ENCODE measurements around the gene ADAM8. TPM values are rescaled to one million over a fixed set of nuclear protein-coding genes. Genes with fewer than 3 reads are reported as not detected.
A peak's percentile ranks its signal among the peaks of the same experiment; 100 is the strongest.

ADAM8 gene
- total and polyA plus RNA-seq, 8 donors = 1.9 to 45.3 (median 3.8) TPM

DNA sequence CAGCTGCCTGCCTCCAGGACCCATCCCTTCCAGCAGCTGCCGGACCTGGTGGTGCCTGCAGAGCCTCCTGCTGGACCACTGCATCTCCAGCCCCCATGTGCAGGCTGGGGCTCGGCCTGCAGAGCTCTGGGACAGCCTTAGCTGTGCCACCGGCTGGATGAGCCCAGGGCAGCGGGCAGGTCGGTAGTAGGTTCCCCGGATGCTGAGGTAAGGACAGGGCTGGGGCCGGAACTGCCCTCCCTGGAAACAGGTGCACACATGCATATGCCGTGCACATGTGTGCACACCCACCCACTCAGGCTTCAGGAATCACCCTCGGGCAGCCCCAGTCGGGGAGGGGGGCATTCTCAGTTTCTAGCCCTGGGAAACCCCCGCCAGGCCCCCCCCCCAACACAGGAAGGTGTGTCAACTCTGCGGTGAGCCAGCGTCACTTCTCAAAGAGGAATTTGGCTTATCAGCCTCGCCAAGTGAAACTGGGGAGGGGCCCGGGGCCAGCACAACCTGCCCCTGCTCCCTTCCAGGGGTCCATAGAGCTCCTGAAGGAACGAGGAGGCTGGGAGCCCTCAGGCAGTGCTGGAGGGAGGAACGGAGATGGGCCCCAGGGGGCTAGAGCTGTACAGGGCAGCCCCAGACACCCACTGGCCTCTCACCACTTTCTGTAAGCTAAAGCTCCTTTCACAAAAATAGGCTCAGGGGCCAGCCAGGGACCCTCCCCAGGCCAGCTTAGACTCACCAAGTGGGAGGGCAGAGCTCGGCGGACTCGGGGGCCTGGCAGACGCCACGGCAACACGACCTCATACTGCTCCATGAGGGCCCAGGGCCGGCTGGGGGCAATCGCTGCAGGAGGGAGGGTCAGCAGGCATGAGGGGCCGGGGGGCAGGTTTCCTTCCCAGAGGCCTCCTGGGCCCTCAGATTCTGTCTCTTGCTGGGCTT, 1.7 kb downstream of the ADAM8 start:
- peak overlapping the region in 1 of 2 donors; percentile 59 for H3K4me3 ChIP-seq

DNA sequence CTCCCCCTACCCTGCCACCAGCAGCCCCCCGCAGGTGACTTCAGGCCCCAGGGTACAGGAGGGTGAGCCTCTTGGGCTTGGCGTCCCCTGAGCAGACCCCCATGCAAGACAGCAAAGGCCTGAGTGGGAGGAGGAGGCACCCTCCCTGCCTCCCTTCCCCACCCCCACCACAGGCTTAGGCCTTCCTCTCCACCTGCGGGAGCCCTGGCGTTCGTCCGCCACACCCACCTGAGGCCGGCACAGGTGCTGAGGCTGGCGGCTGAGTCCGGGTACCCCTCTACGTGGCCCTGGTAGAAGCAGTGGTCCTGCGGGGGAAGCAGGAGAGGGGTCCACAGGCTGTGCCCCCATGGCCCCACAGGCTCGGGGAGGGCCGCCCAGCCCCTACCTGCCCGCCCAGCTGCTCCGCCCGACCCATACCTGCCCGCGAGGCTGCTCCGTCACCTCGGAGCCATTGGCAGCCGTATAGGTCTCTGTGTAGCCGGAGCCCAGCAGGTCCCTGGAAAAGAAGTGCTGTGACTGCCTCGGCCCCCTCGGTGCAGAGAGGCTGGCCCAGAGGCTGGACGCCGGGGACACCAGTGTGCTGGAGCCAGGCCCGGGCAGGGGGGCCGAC, 3.0 kb downstream of the ADAM8 start:
- DNase-seq = no peak
- H3K27ac ChIP-seq = no peak overlapping the region
- H3K9me3 ChIP-seq = no peaks in the 10 kb centered on the region
- H3K27me3 ChIP-seq = peaks cover 11 to 45% of the 10 kb centered on the region in 2 donors
- H3K4me3 ChIP-seq = no peak overlapping the region
- intact Hi-C loops (cut with DNase I) = no loop called here
- no peak for ATAC-seq
- H3K36me3 ChIP-seq = peaks cover 0 to 60% of the 10 kb centered on the region in 2 donors
- peaks cover 4 to 43% of the 10 kb centered on the region in 2 donors for H3K4me1 ChIP-seq
- TF ChIP-seq CTCF (IDR thresholded peaks at IDR 0.05) = no peak

More for the DNA sequence above, 1.7 kb downstream of the ADAM8 start:
- DNase-seq = peak in 3 of 4 donors; percentile 43 to 81 (median 65)
- intact Hi-C loops (cut with DNase I) = no loop called here
- no peak for TF ChIP-seq CTCF (IDR thresholded peaks at IDR 0.05)
- peaks cover 11 to 45% of the 10 kb centered on the region in 2 donors for H3K27me3 ChIP-seq
- peaks cover 0 to 60% of the 10 kb centered on the region in 2 donors for H3K36me3 ChIP-seq
- H3K4me1 ChIP-seq = peaks cover 5 to 57% of the 10 kb centered on the region in 2 donors
- ATAC-seq = peak; percentile 42
- H3K9me3 ChIP-seq = no peaks in the 10 kb centered on the region
- H3K27ac ChIP-seq = peak overlapping the region; percentile 33 to 96

GRCh38 chr10:133272964-133273420, 3.7 kb downstream of the ADAM8 start:
- no peak overlapping the region for H3K4me3 ChIP-seq
- no peak for TF ChIP-seq CTCF (IDR thresholded peaks at IDR 0.05)
- H3K4me1 ChIP-seq = peaks cover 0 to 37% of the 10 kb centered on the region in 2 donors
- H3K9me3 ChIP-seq = no peaks in the 10 kb centered on the region
- peaks cover 11 to 45% of the 10 kb centered on the region in 2 donors for H3K27me3 ChIP-seq
- no peak overlapping the region for H3K27ac ChIP-seq
- intact Hi-C loops (cut with DNase I) = no loop called here
- peaks cover 0 to 61% of the 10 kb centered on the region in 2 donors for H3K36me3 ChIP-seq
- peak in 1 of 4 donors; percentile 71 for DNase-seq
- no peak for ATAC-seq

GRCh38 chr10:133272301-133272963, 4.2 kb downstream of the ADAM8 start:
- peaks cover 0 to 31% of the 10 kb centered on the region in 2 donors for H3K4me1 ChIP-seq
- DNase-seq = no peak
- no peak for TF ChIP-seq CTCF (IDR thresholded peaks at IDR 0.05)

More at GRCh38 chr10:133272301-133272963, 4.2 kb downstream of the ADAM8 start:
- Histone ChIP-seq H3K4me3 (no peak overlapping the region), H3K27me3 (peaks cover 11 to 44% of the 10 kb centered on the region in 2 donors), H3K9me3 (no peaks in the 10 kb centered on the region), H3K36me3 (peaks cover 0 to 66% of the 10 kb centered on the region in 2 donors), H3K27ac (no peak overlapping the region)
- intact Hi-C loops (cut with DNase I) = no loop called here
- no peak for ATAC-seq
